Retina (tissue), 1 donor: ENCODE measurements around the gene FAN1.
"Not testable (repeated sequence)": the region's sequence is repeated elsewhere in the genome, so short reads cannot be mapped to it uniquely, and the experiment has no call there.

Experiments used
- DNase-seq: peaks from one replicate; pipeline ENCODE4 v3.0.0-alpha.2; 2016

Gene FAN1

DNA sequence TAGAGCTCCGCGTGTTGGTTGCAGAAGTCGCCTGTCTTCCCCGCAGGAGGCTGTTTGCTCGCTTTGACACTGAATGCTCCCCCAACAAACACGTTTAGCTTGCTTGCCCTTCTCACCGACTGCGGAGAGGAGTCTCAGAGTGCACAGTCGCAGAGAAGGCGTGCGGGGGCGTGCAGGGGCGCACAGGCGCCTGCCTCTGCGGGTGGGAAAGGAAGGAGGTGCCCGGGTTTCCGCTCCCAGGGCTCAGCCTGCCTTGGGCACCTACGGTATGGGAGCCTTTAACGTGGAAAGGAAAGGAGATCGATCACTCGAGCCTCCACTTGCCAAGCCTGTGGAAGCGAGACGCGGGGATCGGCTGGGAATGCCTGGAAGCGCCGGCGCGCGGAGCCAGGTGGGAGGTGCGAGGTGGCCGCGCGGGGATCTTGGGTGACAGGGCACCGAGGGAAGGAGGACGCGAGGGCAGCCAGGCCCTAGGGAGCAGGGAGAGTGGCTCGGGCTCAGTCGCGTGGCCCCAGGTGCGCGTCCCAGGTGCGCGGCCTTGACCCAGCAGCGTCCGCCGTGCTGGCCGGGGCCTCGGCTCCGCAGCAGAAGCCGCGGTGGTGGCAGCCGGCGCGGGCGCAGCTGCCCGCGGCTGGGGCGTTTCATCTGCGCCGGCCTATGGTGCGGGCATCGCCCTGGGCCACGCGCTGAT lies at the start of gene FAN1:
Gene FAN1 (plus strand): TSS at position 419 of the 691 bp plus-strand sequence. CDS start 749 bp downstream, outside the sequence.
- peak; percentile 95 for DNase-seq

DNA sequence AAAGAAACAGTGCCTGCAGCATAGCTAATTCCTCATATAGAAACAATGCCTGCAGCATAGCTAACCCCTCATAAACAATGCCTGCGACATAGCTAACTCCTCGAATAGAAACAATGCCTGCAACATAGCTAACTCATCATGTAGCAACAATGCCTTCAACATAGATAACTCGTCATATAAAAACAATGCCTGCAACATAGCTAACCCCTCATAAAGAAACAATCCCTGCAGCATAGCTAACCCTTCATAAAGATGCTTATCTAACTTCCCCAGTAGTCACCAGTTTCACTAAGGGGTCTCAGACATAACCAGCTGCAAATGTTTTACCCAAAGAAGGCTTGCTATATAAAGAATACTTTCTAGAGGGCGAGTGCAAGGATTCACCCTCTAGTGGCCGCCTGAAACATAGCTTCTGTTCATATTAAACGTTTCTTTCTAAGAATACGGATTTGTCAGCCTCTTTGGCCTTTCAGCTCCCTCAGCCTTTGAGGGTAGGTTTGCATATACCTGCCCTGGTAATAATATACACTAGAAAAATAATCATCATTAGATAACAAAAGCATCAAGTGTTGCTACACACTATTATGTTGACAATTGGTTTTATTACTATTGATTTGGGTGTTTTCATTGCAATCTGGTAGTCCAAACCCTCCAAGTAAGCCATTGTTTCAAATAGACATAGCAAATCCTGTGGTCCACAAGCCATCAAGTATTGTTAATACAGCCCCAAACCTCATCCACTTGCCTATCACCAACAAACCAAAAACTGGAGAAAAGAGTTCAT lies 44.4 kb upstream of the FAN1 start:
- DNase-seq = peak; percentile 48

DNA sequence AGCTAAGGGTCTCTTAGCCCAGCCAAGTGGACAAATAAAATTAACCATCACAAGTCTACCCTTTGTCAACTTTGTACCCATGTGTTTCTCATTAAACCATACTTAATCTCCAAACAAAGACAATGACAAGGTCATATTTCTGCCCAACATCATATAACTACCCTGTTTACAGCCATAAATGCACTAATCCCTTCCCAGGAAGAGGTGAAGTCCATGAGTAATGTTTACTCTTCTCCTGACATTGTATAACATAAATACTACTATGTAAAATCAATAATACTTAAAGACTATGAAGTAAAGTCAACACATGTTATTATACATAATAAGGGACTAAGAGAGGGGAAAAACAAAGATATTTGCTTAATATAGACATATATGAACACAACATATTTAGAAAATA lies 38.5 kb upstream of the FAN1 start:
- no peak for DNase-seq

- DNase-seq = no peak
These were observed 33.0 kb upstream of the FAN1 start for GRCh38 chr15:30870681-30871080.

GRCh38 chr15:30872341-30872748 lies 31.4 kb upstream of the FAN1 start:
- DNase-seq = no peak

DNA sequence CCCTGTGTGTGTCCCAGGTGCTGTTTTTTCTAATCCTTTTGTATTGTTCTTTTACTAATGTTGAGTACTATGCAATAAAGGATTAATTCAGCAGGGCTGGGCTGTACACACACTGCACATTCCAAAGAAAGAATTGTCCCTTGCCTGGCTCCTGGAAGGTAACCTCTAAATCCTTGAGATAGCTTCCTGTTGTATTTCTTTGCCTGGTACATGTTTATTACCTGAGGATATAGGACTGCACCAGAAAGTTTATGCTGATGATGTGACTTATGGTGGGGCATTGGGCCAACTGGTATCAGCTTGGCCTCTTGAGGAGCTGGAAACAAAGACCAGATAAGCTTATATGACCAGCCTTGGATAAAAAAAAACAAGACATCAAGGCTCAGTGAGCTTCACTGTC lies 26.6 kb upstream of the FAN1 start:
- no peak for DNase-seq

DNA sequence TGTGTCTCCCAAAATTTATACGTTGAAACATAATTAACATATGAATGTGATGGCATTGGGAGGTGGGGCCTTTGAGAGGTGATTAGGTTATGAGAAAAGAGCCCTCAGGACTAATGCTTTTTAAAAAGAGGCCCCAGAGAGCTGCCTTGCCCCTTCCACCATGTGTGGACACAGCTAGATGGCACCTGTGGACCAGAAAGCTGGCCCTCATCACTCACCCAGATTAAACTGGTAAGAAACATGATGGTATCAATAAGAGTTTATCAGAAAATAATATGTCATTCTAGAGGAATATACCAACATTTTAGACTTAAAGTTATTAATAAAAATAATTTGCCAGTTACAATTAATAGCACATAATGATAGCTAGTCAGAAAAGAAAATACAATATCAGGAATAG lies 25.2 kb upstream of the FAN1 start:
- DNase-seq = no peak

DNA sequence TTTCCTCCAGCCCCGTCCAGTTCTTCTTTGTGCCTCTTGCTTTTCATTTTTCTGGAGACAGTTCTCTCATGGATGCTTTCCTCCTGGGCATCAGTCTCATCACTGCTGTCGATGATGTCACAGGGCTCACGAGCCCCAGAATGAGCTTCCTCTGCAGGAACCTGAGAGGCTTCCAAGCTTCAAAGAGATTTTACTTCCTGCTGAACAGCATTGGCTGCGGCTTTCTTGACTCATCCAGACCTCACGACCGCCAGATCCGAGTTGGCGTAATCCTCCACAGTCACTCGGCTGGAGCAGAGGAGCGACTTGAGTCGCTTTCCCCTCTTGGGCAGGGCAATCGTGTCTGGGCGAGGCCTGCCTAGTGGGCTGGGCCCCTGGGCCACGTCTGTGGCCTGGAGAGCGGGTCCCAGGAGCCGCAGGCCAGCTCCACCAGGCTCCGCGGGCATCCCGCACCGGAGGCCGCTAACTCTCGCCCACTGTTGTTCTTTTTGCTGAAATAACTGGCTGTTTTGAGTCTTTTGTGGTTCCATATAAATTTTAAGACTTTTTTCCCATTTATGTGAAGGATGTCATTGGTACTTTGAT lies 20.8 kb upstream of the FAN1 start:
- no peak for DNase-seq

DNA sequence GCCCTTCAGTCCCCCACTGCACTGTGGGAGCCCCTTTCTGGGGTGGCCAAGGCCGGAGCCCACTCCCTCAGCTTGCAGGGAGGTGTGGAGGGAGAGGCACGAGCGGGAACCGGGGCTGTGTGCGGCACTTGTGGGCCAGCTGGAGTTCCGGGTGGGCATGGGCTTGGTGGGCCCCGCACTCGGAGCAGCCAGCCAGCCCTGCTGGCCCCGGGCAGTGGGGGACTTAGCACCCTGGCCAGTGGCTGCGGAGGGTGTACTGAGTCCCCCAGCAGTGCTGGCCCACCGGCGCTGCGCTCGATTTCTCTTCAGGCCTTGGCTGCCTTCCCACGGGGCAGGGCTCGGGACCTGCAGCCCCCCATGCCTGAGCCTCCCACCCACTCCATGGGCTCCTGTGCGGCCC lies 20.0 kb upstream of the FAN1 start:
- not testable (repeated sequence) for DNase-seq

DNA sequence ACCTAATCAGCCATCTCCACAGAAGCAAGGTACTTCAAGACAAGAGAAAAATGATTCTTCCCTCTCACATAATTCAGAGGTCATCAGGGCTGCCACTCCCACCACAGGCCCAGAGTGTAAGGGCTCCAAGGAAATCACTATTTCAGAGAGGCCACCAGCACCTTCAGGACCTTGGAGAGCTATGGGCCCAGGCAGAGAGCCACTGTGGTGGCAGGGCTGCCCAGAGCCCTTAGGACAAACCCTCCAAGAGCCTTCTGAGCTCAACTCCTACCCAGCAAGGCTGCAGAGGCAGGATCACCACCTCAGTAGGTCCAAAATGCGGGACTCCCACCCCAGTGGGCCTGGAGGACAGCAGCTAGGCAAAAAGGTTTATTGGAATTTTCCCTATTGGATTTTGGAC lies 17.9 kb upstream of the FAN1 start:
- DNase-seq = no peak

- no peak for DNase-seq
These were observed 14.5 kb upstream of the FAN1 start for GRCh38 chr15:30889196-30889595.

- no peak for DNase-seq
These were observed 8.1 kb upstream of the FAN1 start for GRCh38 chr15:30895461-30896210.

DNA sequence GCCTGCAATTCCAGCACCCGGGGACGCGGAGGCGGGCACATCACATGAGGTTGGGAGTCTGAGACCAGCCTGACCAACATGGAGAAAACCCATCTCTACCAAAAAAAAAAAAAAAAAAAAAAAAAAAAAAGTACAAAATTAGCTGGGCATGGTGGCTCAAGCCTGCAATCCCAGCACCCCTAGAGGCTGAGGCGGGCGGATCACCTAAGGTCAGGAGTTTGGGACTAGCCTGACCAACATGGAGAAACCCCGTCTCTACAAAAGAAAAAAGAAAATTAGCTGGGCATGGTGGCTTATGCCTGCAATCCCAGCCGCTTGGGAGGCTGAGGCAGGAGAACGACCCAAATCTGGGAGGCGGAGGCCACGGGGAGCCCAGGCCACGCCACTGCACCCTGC lies 7.5 kb upstream of the FAN1 start:
- no peak for DNase-seq

GRCh38 chr15:30901889-30902288 lies 1.8 kb upstream of the FAN1 start:
- DNase-seq = no peak

DNA sequence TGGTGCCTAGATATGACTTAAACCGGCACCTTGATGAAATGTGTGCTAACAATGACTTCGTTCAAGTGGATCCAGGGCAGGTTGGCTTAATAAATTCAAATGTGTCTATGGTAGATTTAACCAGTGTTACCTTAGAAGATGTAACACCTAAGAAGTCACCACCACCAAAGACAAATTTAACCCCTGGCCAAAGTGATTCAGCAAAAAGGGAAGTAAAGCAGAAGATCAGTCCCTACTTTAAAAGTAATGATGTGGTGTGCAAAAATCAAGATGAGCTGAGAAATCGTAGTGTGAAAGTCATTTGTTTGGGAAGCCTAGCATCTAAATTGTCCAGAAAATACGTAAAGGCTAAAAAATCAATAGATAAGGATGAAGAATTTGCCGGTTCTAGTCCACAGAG lies 1.1 kb downstream of the FAN1 start:
- no peak for DNase-seq

DNA sequence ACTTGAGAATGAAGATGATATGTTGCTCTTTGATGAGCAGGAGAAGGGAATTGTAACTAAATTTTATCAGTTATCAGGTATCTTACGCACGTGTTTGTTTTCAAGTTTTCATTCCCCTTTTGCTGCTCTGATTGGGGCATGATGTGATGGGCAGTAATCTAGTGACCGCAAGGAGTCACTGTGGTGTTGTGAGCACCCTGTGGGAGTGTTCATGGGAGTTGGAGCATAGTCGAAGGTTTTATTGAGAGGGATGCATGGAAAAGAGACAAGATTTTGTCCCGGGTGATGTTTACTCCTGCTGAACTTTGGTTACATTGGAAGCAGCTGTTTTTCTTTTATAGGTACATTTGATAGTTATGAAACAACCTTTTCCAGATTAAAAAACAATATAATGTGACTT lies 2.1 kb downstream of the FAN1 start:
- no peak for DNase-seq

- no peak for DNase-seq
These were observed 2.7 kb downstream of the FAN1 start for GRCh38 chr15:30906366-30906765.

DNA sequence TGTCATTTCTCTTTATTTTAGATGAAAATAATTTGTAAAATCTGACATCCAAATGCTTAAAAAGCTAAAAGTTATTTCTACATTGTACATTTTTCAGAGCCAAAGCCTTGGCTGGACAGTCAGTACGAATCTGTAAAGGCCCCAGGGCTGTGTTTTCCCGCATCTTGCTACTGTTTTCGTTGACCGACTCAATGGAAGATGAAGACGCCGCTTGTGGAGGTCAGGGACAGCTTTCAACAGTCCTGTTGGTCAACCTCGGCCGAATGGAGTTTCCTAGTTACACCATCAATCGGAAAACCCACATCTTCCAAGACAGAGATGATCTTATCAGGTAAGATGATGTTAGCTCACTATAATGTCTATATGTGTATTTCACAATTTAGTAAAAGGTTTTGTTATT lies 10.0 kb downstream of the FAN1 start:
- DNase-seq = no peak

DNA sequence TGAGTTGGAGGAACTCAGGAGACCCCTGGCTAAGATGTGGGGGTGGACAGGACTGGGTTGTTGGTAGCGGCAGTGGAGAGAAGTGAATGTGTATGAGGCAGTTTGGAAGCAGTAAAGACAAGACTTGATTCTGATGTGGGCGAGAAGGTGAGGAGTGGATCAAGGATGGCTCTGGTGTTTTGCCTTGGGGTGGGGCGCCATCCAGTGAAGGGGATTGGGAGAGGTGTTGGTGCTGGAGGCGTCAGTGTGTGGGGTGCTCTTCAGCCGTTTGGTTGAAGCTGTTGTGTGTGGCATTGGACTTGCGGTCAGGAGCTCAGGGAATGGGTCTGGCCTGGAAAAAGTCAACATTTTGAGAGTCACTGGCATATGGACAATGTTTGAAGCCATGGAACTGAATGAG lies 13.3 kb downstream of the FAN1 start:
- DNase-seq = no peak

- no peak for DNase-seq
These were observed 14.0 kb downstream of the FAN1 start for GRCh38 chr15:30917675-30918074.

- no peak for DNase-seq
These were observed 14.7 kb downstream of the FAN1 start for GRCh38 chr15:30918366-30918765.

- DNase-seq = no peak
These were observed 16.3 kb downstream of the FAN1 start for GRCh38 chr15:30919877-30920550.

GRCh38 chr15:30921106-30921505 lies 17.4 kb downstream of the FAN1 start:
- DNase-seq = no peak
